NCI-H128 (cell line): ENCODE data around the gene FKBP14.

Experiments
- DNase-seq: peaks from one replicate; lab custom pipeline; 2025; ENCODE audit not compliant: unreplicated experiment; lab: John Stamatoyannopoulos, UW

The FKBP14 gene

DNA sequence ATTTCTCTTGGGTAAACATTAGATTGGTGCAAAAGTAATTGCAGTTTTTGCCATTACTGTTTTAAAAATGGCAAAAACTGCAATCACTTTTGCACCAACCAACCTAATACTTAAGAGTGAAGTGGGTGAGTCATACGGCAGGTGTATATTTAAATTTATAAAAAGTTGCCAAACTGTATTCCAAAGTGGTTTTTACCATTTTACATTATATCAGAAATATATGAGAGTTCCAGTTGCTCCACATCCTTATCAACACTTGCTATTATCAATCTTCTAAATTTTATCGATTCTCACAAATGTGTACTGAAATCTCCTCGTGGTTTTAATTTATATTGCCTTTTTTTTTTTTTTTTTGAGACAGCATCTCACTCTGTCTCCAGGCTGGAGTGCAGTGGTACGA is 33.4 kb downstream of the FKBP14 start:
- DNase-seq = no peak

DNA sequence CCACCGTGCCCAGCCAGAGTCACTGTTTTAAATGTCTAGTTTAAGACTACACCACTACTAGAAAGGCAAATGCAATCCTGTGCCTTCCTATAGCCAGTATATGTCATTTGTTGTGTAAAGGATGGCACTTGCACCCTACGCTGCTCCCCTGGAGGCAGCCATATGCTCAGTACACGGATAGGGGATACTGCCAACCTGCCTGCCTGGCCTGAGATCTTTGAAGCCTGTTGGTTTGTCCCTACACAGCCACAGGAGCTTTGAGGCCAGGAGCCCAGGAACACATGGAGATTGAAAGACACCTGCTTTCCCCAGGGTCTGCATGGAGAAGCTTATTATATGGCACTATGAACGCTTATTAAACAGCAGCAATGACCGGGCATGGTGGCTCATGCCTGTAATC is 34.6 kb downstream of the FKBP14 start:
- no peak for DNase-seq

DNA sequence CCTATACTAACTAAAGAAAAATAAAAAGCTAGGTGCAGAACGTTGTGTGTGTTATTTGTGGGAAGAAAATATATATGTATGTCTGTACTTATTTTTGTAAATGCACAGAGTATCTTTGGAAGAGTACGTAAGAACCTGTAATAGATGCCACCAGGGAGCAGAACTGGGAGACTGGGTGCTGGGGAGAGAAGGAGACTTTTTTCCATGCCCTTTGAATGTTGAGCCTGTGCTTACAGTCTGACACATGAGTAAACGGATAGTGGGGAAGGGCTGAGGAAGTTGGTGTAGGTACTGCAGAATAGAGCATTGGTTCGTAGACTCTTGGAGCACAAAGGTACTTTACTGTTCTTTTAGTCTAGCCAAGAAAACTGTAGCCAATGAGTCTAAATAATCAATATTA is 35.6 kb downstream of the FKBP14 start:
- DNase-seq = no peak

DNA sequence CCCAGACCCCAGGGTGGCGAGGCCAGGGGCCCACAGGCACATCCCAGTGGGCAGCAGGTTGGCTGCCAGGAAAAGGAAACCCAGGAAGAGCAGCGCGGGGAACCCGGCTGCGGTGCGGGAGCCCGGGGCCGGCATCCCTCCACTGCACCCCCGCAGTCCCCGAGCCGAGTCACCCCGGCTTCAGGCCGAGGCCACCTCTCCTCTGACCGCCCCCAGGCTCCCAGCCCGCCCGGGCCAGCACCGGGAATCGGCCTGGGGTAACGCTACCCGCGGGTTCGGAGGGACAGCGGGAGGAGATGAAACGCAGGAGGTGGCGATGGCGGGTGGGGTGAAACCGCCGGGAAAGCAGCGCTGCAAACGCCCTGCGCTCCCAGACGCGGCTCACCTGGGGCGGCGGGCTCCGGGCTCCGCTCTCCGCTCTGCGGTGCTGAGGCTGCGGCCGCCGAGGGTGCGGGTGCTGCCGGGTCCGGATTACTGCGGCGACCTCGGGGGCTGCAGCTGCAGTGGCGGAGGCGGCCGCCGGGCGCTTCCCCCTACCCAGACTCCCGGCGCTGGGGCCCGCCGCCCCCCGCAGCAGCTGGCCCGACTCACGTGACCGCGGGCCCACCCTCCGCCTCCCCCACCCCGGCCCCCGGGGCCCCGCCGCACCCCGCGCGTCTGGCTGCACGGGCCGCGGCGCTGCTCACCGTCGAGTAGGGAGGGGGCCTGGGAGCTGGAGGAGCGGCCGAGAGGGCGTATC is 37.1 kb downstream of the FKBP14 start, which contains the start of gene SCRN1:
Gene SCRN1 (minus strand): TSS at position 545 of the 739 bp plus-strand sequence. CDS start 20,734 bp downstream, outside the sequence.
- no peak for DNase-seq

DNA sequence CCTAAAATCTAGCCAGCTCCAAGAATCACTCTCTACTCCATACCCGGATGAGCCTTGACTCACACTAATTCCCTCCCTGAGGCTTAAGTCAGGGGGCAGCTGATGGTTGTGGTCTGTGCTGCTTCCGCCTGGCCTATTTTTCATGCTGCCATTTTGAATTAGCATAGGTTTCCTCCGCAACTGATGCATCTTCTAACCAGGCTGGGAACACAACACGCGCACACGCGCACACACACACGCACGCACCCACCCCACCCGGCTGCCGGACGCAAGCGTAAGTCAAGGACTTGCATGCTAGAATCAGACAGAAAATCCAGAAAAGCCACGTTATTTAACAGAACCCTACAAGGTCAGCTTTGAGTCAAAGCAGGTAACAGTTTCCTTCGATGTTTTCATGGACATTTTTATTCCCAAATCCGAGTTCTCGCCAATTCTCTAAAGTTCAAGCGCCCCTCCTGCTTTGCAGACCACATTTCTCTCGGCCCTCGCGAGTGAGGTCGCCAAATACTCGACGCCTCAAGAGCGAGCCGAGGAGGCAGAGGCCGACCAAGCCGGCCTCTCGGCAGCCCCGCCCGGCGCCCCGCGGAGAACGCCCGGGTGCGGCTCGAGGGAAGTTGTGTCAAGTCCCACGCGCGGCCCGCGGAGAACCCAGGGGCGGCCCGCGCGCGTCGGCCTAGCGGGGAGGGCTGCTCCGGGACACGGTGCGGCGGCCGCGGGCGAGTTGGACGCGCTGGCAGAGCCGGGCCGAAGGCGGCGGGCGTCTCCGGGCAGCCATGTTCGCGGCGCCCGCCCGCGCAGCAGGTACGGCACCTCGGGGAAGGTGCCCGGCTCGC is 37.9 kb downstream of the FKBP14 start:
- DNase-seq = no peak

DNA sequence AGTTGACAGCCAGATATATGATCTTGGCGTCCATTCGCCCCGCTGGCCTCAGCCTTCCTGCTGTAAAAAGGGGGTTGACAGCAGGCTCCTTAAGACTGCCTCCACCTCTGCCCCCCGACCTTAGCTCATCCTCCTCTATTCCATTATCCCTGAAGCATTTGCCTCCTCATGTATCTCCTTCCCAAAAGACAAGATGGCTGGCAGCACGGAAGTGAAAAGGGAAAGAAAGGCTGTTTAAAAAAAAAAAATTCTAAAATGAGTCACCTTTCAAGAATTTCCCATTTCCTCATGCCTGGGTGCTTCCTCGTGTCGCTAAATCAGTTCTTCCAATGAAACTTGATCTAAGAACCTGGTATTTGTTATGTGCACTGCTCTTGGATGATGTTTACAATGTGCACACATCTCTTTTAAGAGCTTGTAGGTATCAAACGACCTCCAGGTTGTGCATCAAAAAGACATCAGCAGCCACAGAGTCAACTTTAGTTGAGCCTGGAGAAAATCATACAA is 38.6 kb downstream of the FKBP14 start:
- no peak for DNase-seq

DNA sequence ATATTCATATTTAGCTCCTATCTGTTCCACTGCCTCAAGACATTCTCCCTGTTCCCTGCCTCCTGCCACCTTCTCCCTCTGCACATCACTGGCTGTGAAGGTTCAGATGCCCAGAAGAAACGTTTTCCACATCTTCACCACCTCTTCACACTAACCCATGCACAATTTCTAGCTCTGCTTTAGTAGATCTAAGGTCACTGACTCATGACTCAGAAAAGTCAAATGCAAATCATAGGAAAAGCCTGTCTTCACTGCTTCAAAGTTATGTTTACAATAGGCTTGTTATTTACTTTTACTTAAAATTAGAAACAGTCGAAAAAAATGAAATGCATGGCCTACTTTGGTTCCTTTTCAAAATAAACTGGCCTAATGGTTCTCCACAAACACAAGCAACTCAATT is 39.4 kb downstream of the FKBP14 start:
- DNase-seq = no peak

DNA sequence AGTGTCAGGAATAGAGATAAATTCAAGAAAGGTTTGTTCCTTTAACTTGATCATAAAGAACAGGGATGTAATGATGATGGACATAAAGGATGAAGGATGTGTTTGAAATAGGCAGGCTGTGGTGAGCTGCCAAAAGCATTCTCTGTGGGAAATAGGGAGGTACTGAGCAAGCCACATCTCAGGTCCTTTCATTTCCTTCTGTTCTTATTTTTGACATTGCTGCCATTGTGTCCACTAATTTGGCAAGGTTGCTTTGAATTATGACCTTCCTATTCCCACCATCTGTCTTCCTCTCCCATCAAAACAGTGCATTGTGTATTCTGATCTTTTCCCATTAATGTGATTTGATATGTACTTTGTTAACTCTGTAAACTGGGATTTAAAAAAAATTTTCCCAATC is 46.4 kb downstream of the FKBP14 start:
- no peak for DNase-seq

DNA sequence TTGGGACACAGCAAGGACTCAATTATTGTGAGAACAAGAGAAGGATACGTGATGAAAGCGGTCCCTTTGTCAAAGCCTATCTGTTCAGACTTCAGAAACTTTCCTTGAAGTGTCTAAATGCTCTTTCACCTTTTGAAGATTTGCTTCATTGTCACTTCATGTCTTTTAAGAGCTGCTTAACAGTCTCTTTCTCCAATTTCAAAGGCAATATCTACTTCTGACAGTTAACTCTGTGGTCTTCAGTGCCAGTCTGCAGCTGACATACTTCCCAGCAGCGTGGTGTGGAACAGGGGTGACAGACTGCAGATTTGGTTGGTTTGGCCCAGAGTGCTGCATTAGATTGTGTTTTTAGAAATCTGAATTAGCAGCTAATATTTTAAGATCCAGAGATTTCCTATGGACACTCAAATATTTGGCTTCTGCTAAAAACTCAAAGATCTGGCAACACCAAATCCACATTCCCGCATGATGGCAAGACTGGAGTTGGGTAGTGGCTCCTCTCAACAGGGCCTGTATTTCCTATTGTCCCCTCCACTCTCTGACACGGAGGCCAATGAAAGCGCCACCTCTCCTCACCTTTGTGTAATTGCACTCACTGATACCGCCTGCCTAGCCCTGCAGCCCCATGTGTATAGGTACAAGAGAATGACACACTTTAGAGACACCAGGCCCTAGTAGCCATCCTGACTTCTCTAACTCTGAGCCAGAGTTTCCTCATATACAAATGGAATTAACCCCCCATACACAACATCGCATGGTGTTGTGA is 48.4 kb downstream of the FKBP14 start:
- DNase-seq = no peak

DNA sequence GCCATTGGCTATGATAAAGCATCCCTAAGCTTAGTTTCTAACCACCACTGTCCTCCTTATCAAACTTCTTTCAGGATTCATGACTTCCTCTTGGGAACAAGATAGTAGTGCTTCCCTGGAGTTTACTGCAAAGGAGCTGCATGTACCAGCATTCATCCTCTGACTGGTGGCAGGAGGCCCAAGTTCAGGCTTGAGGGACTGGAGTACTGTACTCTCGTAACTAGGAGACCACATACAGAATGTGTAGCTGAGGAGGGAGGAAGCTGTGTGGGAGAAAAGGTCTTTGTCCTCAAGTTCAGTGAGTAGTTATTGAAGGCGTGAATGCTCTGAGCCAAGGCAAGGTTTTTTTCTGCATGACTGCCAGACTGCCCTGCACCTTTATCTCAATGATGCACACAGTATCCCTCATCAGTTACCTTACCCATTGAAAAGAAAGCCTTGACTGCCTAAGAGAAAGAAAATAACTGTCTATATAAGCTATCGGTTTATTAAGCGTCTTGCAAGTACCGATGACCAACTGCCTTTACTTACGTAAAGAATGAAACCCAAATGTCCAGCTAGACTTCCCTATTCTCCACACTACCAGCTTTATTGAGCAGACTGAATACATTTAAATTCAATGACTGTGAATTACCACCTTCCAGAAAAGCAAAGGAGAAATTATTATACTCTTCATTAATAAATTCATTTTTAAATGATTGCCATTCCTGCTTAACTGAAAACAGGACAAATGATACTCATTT is 49.7 kb downstream of the FKBP14 start:
- no peak for DNase-seq

DNA sequence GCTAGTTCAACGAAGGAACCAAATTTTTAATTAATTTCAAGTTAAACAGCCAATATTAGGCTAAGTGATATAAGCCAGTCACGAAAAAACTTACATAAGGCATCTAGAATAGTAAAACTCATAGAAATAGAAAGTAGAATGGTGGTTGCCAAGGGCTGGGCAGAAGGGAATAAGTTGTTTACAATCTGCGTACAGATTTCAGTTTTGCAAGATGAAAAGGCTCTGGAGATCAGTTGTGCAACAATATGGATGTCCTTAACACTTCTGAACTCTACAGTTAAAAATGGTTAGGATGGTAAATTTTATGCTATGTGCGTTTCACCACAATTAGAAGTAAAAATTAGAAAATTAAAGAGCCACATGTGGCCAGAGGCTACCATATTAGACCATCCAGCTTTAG is 50.2 kb downstream of the FKBP14 start:
- DNase-seq = no peak

DNA sequence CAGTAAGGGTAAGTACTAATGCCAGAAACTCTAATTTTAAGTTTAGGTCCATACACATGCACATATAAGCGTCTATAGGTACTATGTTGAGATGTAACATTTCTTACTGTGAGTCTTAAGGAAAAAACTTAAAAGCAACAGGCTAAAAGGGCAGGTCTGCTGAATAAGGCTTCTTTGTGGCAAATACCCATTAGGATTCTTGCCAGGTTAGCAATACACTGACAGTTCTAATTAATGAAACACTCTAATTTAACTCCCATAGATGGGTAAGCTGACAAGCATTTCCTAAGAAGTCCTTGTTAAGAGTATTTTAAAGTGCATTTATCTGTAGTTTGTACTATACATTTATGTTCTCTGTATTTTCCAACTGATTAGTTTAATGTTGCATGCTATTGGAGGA is 50.9 kb downstream of the FKBP14 start:
- DNase-seq = no peak

DNA sequence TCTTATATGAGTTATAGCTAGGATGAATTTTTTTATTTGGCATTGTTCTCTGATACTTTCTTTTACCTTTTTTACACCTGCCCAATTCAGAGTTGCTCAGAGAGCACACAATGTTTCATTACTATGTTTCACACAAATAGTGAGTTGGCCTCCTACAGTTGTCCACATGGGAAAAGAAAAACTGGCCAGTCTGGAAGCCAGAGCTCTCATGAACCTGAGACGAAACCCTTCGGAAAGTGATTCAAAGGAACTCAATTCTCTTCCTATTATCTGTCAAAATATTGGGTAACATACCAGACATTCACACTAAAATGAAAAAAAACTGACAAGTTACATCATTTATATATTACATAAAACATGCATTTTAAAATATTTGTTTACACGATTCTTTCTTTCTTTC is 52.2 kb downstream of the FKBP14 start:
- DNase-seq = no peak

DNA sequence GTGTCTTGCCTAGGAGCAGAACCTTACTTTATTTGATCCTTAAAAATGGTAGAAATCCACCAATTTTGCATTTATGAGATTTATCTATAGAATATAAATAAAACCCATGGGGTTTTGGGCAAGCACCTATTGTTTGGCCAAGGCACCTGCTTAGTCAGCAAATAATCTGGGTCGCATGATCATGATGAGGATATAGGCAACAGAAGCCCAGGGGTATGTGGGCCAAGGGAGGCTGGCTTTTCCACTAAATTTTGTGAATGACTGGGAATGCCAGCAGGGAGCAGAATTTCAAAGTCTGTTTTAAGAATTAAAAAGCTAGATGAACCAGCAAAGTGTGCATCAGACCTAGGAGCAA is 54.2 kb downstream of the FKBP14 start:
- DNase-seq = no peak

DNA sequence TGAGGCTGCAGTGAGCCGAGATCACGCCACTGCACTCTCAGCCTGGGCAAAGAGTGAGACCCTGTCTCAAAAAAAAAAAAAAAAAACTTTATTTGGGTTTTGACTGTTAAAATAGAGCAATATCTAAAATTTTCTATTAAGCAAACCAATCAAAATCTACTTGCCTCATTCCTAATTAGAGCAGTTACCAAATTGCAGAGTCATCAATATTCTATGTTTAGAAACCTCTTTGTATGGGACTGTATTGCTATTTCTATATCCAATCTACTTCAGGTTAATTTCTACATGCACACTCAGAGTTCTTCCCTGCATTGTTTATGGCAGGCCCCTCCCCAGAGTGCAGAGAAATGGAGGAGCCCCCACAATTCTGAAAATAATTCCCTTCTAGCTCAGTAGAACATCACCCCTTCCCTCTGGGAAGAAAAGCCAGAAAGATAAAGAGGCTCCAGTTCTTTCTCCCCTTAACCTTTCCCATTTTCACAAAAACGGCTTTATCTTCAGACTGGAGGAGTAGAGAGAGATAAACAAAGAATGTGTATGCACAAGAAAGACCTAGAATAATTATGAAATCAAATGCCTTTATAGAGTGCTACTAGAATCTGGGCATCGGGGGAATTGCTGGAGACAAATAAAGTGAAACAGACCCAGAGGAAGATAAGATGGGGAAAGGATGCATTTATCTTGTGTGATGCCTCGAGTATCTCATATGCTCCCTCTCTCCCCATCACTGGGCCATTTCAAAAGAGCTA is 54.8 kb downstream of the FKBP14 start:
- no peak for DNase-seq

DNA sequence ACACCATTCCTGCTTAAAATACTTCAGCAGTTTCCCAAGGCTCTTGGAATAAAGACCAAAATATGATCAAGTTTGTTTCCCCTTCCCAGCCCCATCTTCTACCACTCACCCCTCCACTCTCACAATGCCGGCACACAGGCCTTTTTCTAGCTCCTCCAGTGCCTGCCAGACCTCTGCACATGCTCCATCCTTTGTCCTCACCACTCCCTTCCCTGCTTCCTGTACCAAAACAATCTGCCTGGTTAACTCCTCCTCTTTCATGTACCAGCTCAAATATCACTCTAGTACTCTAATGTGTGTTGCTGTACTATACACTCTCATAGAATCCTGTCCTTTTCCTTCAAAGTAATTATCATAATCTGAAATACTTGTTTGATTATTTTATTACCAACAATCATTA is 56.3 kb downstream of the FKBP14 start:
- no peak for DNase-seq

DNA sequence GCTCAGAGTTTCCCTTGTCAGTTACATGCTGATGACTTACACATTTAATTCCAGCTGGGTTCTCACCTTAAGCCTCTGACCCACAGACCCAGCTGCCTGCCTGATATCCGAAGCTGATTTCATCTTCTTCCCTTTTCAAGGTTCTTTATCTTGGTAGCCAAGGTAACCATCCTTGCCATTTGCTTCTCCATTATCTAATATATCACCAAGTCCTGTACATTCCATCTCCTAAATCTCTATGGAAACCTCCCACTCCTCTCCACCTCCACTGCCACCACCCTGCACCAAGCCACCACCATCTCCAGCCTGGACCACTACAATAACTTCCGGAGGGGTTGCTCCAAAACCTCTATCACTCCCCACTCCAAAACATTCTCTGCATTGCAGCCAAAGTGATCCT is 56.8 kb downstream of the FKBP14 start:
- DNase-seq = no peak

DNA sequence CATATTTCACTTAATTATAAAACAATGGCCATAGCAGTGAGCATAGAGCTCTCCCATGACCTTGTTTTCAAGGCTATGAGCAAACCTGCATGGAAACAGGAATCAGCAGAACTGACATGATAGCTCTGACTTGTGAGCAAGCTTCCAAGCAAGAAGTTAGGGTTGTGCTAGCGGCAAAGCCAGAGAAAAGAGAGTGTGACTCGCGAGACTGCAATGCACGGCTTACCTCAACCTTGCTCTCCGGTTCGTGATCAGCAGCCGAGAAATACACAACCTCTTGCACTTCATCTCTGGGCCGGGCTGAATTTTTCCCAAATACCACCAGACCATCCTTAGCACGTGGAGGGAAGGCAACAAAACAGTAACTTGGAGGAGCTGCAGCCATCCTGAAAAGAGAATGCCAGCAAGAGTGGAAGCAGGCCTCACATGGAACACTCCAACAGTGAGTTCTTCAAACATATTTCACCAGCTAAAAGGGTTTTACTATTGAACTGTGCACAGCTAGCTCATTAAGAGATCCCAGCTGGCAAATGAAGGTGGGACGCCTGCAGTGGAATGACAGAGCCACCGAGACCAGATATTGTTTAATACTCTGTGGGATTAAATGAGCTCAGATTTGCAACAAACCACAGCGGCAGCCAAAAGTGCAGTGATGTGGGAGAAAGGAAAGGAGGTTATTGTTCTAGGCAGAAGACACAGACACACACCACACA is 57.7 kb downstream of the FKBP14 start:
- DNase-seq = no peak

DNA sequence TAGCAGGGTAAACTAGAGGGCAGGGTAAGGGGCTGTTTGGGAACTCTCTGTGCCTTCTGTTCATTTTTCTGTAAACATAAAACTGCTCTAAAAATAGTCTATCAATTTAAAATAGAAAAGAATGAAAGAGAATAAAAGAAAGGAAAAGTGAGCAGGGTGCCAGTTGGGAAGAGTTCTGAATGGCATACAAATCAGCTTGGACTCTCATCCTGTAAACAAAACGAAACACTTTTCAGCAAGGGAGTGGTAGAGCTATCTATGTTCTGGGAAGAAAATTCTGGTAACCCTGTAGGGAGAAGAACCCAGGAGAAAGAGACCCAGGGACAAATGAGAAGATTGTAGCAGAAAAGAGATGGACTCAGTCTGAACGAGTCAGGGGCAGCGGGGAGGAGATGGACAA is 61.5 kb downstream of the FKBP14 start:
- DNase-seq = no peak

DNA sequence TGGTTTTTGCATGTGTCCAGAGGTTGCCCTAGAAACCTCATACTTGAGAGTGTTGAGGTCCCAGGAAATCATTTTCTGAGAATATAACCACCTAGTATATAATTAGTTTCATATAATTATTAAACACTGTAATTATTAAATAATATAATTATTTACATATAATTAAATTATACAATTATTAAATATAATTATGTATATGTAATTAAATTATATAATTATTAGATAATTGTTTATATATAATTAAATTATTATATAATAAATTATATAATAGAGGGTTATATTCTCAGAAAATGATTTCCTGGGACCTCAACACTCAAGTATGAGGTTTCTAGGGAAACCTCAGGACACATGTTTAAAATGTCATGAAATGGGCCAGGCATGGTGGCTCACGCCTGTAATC is 64.5 kb downstream of the FKBP14 start:
- no peak for DNase-seq
